Epithelial cell of esophagus (primary cell): Measurements from ENCODE around the gene FTSJ3.

ENCODE experiments used
- DNase-seq: peaks from one replicate; pipeline ENCODE4 v3.0.0; 2010; ENCODE audit warnings: low read depth
- H3K4me3 ChIP-seq: 2 replicates; pipeline ENCODE4 v1.5.1; 2011; ENCODE audit warnings: mild to moderate bottlenecking, low read length, control low read depth
- TF ChIP-seq, protein P1 (sequence below): IDR thresholded peaks from 2 replicates; pipeline ENCODE4 v1.5.1; 2011; ENCODE audit warnings: low read depth, mild to moderate bottlenecking, low read length, control low read depth, inconsistent platforms; ENCODE audit not compliant: insufficient read depth; ENCODE audit errors: missing control alignments

Gene FTSJ3

DNA sequence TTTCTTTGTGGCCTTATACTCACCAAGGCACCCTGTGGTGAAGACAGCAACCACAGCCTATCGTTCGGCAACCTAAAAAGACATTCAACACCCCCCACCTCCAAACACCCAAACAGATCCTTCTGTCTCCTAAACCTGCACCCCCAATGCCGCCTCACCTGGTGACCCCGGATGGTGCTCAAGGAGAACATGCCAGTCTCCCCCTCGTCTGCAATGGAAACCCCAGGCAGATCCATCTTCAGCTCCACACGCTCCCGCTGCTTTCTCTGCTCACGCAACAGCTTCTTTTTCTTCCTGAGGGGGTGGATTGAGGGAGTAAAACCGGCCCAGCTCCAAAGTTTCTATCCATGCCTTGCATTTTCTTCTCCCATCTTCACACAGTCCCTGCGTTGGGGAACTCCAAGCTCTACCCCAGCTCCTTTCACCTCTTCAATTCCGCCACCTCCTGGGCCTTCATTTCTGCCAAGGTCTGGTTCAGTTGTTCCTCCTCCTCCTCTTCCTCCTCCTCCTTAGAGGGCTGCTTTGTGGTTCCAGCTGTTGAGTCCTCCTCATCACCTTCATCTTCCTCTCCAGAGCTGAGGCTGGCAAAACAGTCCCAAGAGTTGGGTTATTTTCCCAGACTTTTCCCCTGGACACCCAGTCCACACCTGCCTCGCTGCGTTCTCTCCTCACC lies 3.7 kb downstream of the FTSJ3 start:
- H3K4me3 ChIP-seq = no peak overlapping the region
- TF ChIP-seq, protein P1, sequence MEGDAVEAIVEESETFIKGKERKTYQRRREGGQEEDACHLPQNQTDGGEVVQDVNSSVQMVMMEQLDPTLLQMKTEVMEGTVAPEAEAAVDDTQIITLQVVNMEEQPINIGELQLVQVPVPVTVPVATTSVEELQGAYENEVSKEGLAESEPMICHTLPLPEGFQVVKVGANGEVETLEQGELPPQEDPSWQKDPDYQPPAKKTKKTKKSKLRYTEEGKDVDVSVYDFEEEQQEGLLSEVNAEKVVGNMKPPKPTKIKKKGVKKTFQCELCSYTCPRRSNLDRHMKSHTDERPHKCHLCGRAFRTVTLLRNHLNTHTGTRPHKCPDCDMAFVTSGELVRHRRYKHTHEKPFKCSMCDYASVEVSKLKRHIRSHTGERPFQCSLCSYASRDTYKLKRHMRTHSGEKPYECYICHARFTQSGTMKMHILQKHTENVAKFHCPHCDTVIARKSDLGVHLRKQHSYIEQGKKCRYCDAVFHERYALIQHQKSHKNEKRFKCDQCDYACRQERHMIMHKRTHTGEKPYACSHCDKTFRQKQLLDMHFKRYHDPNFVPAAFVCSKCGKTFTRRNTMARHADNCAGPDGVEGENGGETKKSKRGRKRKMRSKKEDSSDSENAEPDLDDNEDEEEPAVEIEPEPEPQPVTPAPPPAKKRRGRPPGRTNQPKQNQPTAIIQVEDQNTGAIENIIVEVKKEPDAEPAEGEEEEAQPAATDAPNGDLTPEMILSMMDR = no peak
- no peak for DNase-seq

- DNase-seq = no peak
- no peak overlapping the region for H3K4me3 ChIP-seq
- TF ChIP-seq, protein P1 = no peak
These were observed 4.9 kb downstream of the FTSJ3 start for GRCh38 chr17:63822537-63822936.

- H3K4me3 ChIP-seq = no peak overlapping the region
- TF ChIP-seq, protein P1 = no peak
- no peak for DNase-seq
These were observed 5.7 kb downstream of the FTSJ3 start for GRCh38 chr17:63821804-63822203.

DNA sequence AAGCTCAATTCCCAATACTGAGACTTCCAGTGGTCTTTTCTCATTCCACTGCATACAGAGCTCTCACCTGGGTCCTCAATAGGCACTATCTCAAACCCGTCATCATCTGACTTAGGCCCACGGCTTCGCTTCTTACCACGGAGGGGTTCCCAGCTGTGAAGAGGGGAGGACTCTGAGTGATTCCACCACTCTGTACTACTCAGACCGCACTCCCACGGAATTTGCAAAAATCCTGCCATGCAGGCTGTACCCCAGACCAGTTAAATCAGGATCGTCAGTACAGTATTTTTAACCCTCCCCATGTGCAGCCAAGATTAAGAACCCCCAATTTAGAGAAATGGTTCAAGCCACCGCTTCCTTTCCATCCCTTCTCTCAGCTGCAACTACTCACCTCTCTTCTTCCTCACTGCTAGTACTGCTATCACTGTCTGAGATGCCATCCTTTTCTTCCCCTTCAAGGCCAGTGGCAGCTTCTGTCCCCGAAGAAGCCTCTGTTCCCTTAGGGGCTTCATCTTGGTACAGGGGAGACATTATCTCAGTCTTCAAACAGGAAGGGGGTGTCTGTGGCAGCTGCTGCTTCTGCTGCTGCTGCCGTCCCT lies 6.4 kb downstream of the FTSJ3 start:
- TF ChIP-seq, protein P1 = no peak
- no peak for DNase-seq
- no peak overlapping the region for H3K4me3 ChIP-seq

- TF ChIP-seq, protein P1 = no peak
- no peak overlapping the region for H3K4me3 ChIP-seq
- DNase-seq = no peak
These were observed 7.6 kb downstream of the FTSJ3 start for GRCh38 chr17:63819585-63820537.

GRCh38 chr17:63819131-63819530 lies 8.3 kb downstream of the FTSJ3 start:
- DNase-seq = no peak
- TF ChIP-seq, protein P1 = no peak
- no peak overlapping the region for H3K4me3 ChIP-seq
